GM23338 (cell line): ENCODE data around the gene SPPL2C.

Experiments used
- CREB1 ChIP-seq: fragments of 250-450 bp; sonication (Bioruptor Pico); IDR thresholded peaks from 2 replicates; pipeline ENCODE4 v1.5.0; 2020; ENCODE audit warnings: low read depth, mild to moderate bottlenecking, moderate library complexity
- EZH2 ChIP-seq: fragments of 200-600 bp; sonication (generic); IDR thresholded peaks from one replicate; pipeline ENCODE4 v1.8.0; 2017; ENCODE audit warnings: antibody characterized with exemption, mild to moderate bottlenecking, low read depth; ENCODE audit not compliant: unreplicated experiment
- EZH2phosphoT487 ChIP-seq: fragments of 200-600 bp; sonication (generic); IDR thresholded peaks from one replicate; pipeline ENCODE4 v1.8.1; 2018; ENCODE audit warnings: antibody characterized with exemption; ENCODE audit not compliant: unreplicated experiment
- JUNB ChIP-seq: IDR thresholded peaks from one replicate; pipeline ENCODE4 v1.6.1; 2016; ENCODE audit warnings: antibody characterized with exemption; ENCODE audit not compliant: unreplicated experiment
- NANOG ChIP-seq: IDR thresholded peaks from 2 replicates; pipeline ENCODE4 v1.6.1; 2016; ENCODE audit warnings: antibody characterized with exemption, borderline replicate concordance
- POLR2AphosphoS5 ChIP-seq: IDR thresholded peaks from 2 replicates; pipeline ENCODE4 v1.6.1; 2016; ENCODE audit warnings: antibody characterized with exemption, low read depth
- REST ChIP-seq: IDR thresholded peaks from one replicate; pipeline ENCODE4 v1.6.1; 2018; ENCODE audit warnings: antibody characterized with exemption; ENCODE audit not compliant: unreplicated experiment
- STAT1 ChIP-seq: IDR thresholded peaks from one replicate; pipeline ENCODE4 v1.6.1; 2016; ENCODE audit warnings: antibody characterized with exemption; ENCODE audit not compliant: unreplicated experiment
- ZNF114 ChIP-seq: fragments of 250-450 bp; sonication (Bioruptor Pico); IDR thresholded peaks from 2 replicates; pipeline ENCODE4 v1.5.0; 2020; ENCODE audit warnings: mild to moderate bottlenecking, moderate library complexity
- ZNF331 ChIP-seq: fragments of 250-450 bp; sonication (Bioruptor Pico); IDR thresholded peaks from 2 replicates; pipeline ENCODE4 v1.5.0; 2020; ENCODE audit warnings: low read depth, mild to moderate bottlenecking, moderate library complexity
- TF ChIP-seq, protein P1 (sequence below), 2 experiments: fragments of 200-600 bp in 1 of 2; sonication (generic) in 1 of 2; conservative IDR thresholded peaks; 2 replicates each; pipeline versions ENCODE4 v1.5.1 to v1.6.1; 2016 to 2017; ENCODE audit warnings: antibody characterized with exemption in 2 of 2, low read depth in 2 of 2, mild to moderate bottlenecking in 2 of 2, moderate library complexity in 1 of 2
- TF ChIP-seq, protein P2 (sequence below): IDR thresholded peaks from 2 replicates; pipeline ENCODE4 v1.6.1; 2016; ENCODE audit warnings: antibody characterized with exemption

GRCh38 chr17:45874151-45874550 lies 29.5 kb downstream of the SPPL2C start:
- TF ChIP-seq, protein P1, sequence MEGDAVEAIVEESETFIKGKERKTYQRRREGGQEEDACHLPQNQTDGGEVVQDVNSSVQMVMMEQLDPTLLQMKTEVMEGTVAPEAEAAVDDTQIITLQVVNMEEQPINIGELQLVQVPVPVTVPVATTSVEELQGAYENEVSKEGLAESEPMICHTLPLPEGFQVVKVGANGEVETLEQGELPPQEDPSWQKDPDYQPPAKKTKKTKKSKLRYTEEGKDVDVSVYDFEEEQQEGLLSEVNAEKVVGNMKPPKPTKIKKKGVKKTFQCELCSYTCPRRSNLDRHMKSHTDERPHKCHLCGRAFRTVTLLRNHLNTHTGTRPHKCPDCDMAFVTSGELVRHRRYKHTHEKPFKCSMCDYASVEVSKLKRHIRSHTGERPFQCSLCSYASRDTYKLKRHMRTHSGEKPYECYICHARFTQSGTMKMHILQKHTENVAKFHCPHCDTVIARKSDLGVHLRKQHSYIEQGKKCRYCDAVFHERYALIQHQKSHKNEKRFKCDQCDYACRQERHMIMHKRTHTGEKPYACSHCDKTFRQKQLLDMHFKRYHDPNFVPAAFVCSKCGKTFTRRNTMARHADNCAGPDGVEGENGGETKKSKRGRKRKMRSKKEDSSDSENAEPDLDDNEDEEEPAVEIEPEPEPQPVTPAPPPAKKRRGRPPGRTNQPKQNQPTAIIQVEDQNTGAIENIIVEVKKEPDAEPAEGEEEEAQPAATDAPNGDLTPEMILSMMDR (conservative IDR thresholded peaks at IDR 0.05; ENCODE audit: low read depth in 2 of 2): no peak
- TF ChIP-seq POLR2AphosphoS5: no peak
- TF ChIP-seq REST: no peak
- TF ChIP-seq EZH2phosphoT487: no peak
- no peak for TF ChIP-seq EZH2
- TF ChIP-seq, protein P2, sequence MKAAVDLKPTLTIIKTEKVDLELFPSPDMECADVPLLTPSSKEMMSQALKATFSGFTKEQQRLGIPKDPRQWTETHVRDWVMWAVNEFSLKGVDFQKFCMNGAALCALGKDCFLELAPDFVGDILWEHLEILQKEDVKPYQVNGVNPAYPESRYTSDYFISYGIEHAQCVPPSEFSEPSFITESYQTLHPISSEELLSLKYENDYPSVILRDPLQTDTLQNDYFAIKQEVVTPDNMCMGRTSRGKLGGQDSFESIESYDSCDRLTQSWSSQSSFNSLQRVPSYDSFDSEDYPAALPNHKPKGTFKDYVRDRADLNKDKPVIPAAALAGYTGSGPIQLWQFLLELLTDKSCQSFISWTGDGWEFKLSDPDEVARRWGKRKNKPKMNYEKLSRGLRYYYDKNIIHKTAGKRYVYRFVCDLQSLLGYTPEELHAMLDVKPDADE: no peak
- no peak for TF ChIP-seq CREB1 (CRISPR knock-in tag)
- TF ChIP-seq ZNF331 (CRISPR knock-in tag): no peak
- TF ChIP-seq JUNB: no peak
- no peak for TF ChIP-seq ZNF114 (CRISPR knock-in tag)
- no peak for TF ChIP-seq NANOG
- no peak for TF ChIP-seq STAT1
